Bone marrow (tissue), 2 donors: ENCODE data around the gene NCAPD2.
A peak's percentile ranks its signal among the peaks of the same experiment; 100 is the strongest.

Source experiments
- DNase-seq, 2 donors: peaks; one replicate each; lab custom pipeline; 2025; lab: John Stamatoyannopoulos, UW

Gene NCAPD2

DNA sequence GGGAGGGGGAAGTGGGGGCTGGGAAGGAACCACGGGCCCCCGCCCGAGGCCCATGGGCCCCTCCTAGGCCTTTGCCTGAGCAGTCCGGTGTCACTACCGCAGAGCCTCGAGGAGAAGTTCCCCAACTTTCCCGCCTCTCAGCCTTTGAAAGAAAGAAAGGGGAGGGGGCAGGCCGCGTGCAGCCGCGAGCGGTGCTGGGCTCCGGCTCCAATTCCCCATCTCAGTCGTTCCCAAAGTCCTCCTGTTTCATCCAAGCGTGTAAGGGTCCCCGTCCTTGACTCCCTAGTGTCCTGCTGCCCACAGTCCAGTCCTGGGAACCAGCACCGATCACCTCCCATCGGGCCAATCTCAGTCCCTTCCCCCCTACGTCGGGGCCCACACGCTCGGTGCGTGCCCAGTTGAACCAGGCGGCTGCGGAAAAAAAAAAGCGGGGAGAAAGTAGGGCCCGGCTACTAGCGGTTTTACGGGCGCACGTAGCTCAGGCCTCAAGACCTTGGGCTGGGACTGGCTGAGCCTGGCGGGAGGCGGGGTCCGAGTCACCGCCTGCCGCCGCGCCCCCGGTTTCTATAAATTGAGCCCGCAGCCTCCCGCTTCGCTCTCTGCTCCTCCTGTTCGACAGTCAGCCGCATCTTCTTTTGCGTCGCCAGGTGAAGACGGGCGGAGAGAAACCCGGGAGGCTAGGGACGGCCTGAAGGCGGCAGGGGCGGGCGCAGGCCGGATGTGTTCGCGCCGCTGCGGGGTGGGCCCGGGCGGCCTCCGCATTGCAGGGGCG is 40.2 kb downstream of the NCAPD2 start, which contains the start of gene GAPDH:
TSS of gene GAPDH (plus strand) at position 595 of the 772 bp plus-strand sequence. CDS start 316 bp downstream, outside the sequence.
- peak; percentile 86 to 94 for DNase-seq

GRCh38 chr12:6534695-6534944 is 40.7 kb downstream of the NCAPD2 start:
- peak in 1 of 2 donors; percentile 66 for DNase-seq

DNA sequence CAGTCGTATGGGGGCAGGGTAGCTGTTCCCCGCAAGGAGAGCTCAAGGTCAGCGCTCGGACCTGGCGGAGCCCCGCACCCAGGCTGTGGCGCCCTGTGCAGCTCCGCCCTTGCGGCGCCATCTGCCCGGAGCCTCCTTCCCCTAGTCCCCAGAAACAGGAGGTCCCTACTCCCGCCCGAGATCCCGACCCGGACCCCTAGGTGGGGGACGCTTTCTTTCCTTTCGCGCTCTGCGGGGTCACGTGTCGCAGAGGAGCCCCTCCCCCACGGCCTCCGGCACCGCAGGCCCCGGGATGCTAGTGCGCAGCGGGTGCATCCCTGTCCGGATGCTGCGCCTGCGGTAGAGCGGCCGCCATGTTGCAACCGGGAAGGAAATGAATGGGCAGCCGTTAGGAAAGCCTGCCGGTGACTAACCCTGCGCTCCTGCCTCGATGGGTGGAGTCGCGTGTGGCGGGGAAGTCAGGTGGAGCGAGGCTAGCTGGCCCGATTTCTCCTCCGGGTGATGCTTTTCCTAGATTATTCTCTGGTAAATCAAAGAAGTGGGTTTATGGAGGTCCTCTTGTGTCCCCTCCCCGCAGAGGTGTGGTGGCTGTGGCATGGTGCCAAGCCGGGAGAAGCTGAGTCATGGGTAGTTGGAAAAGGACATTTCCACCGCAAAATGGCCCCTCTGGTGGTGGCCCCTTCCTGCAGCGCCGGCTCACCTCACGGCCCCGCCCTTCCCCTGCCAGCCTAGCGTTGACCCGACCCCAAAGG is 41.2 kb downstream of the NCAPD2 start:
- peak; percentile 74 to 81 for DNase-seq

DNA sequence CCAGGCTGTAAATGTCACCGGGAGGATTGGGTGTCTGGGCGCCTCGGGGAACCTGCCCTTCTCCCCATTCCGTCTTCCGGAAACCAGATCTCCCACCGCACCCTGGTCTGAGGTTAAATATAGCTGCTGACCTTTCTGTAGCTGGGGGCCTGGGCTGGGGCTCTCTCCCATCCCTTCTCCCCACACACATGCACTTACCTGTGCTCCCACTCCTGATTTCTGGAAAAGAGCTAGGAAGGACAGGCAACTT is 41.7 kb downstream of the NCAPD2 start:
- DNase-seq, result no peak

DNA sequence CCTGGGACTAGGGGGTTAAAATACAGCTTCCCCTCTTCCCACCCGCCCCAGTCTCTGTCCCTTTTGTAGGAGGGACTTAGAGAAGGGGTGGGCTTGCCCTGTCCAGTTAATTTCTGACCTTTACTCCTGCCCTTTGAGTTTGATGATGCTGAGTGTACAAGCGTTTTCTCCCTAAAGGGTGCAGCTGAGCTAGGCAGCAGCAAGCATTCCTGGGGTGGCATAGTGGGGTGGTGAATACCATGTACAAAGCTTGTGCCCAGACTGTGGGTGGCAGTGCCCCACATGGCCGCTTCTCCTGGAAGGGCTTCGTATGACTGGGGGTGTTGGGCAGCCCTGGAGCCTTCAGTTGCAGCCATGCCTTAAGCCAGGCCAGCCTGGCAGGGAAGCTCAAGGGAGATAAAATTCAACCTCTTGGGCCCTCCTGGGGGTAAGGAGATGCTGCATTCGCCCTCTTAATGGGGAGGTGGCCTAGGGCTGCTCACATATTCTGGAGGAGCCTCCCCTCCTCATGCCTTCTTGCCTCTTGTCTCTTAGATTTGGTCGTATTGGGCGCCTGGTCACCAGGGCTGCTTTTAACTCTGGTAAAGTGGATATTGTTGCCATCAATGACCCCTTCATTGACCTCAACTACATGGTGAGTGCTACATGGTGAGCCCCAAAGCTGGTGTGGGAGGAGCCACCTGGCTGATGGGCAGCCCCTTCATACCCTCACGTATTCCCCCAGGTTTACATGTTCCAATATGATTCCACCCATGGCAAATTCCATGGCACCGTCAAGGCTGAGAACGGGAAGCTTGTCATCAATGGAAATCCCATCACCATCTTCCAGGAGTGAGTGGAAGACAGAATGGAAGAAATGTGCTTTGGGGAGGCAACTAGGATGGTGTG is 42.3 kb downstream of the NCAPD2 start:
- DNase-seq, result no peak

DNA sequence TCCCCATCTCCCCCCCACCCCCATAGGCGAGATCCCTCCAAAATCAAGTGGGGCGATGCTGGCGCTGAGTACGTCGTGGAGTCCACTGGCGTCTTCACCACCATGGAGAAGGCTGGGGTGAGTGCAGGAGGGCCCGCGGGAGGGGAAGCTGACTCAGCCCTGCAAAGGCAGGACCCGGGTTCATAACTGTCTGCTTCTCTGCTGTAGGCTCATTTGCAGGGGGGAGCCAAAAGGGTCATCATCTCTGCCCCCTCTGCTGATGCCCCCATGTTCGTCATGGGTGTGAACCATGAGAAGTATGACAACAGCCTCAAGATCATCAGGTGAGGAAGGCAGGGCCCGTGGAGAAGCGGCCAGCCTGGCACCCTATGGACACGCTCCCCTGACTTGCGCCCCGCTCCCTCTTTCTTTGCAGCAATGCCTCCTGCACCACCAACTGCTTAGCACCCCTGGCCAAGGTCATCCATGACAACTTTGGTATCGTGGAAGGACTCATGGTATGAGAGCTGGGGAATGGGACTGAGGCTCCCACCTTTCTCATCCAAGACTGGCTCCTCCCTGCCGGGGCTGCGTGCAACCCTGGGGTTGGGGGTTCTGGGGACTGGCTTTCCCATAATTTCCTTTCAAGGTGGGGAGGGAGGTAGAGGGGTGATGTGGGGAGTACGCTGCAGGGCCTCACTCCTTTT is 43.1 kb downstream of the NCAPD2 start:
- no peak for DNase-seq

DNA sequence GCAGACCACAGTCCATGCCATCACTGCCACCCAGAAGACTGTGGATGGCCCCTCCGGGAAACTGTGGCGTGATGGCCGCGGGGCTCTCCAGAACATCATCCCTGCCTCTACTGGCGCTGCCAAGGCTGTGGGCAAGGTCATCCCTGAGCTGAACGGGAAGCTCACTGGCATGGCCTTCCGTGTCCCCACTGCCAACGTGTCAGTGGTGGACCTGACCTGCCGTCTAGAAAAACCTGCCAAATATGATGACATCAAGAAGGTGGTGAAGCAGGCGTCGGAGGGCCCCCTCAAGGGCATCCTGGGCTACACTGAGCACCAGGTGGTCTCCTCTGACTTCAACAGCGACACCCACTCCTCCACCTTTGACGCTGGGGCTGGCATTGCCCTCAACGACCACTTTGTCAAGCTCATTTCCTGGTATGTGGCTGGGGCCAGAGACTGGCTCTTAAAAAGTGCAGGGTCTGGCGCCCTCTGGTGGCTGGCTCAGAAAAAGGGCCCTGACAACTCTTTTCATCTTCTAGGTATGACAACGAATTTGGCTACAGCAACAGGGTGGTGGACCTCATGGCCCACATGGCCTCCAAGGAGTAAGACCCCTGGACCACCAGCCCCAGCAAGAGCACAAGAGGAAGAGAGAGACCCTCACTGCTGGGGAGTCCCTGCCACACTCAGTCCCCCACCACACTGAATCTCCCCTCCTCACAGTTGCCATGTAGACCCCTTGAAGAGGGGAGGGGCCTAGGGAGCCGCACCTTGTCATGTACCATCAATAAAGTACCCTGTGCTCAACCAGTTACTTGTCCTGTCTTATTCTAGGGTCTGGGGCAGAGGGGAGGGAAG is 43.9 kb downstream of the NCAPD2 start:
- peak; percentile 54 to 64 for DNase-seq

- DNase-seq, result no peak
These were observed 44.8 kb downstream of the NCAPD2 start for GRCh38 chr12:6538420-6539313.

GRCh38 chr12:6539314-6539682 is 45.4 kb downstream of the NCAPD2 start:
- no peak for DNase-seq

DNA sequence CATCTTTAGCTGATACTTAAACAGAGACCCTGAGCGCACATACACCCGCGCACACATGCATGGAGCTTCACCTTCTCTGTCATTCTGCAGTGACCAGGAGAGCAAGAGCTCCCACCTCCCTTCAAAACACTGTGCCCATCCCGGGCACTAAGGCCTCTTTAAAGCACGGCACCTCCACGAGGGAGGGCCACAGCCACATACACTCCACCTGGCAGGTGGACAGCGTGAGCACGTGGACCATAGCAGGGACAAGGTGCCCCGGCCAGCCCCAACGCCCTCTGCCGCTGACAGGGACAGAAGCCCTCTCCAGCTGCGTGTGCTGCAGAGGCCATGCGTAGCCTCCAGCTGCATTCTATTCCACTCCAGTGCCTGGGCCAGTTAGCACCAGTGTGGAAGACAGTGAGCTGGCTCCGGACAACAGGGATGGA is 45.8 kb downstream of the NCAPD2 start:
- DNase-seq, result no peak

DNA sequence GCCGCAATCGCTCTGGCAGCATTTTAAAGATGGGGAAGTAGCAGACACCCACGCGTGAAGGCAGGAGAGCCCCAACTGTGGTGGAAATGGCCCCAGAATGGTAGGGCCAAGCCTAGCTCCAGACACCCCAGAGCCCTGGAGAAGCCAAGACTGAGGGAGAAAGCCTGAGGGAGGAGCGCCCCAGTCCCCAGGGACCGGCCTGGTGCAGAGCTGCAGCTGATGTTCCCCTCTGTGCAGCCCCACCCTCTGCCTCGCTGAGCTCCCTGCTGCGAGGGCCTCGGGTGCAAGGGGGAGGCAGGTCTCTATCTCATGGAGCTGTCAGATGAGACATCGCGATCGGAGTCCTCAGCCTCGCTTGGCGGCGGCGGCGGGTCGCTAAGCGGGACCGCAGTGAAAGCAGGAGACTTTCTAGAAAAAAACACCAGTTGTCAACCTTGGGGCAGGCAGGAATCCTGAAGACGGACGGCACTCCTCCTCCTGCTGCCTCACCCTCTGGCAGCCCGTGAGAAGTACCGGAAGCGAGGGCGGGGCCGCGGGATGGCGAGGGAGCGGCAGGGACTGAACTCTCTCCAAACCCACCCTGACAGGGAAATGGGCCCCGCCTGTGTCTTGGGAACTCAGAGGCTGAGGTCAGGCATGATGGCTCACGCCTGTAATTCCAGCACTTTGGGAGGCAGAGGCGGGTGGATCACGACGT is 46.4 kb downstream of the NCAPD2 start:
- DNase-seq, result peak in 1 of 2 donors; percentile 28

GRCh38 chr12:6541371-6542165 is 47.7 kb downstream of the NCAPD2 start:
- no peak for DNase-seq

GRCh38 chr12:6542209-6543009 is 48.5 kb downstream of the NCAPD2 start:
- no peak for DNase-seq

GRCh38 chr12:6546016-6546415 is 52.1 kb downstream of the NCAPD2 start:
- DNase-seq, result no peak

GRCh38 chr12:6547566-6547965 is 53.7 kb downstream of the NCAPD2 start:
- no peak for DNase-seq

DNA sequence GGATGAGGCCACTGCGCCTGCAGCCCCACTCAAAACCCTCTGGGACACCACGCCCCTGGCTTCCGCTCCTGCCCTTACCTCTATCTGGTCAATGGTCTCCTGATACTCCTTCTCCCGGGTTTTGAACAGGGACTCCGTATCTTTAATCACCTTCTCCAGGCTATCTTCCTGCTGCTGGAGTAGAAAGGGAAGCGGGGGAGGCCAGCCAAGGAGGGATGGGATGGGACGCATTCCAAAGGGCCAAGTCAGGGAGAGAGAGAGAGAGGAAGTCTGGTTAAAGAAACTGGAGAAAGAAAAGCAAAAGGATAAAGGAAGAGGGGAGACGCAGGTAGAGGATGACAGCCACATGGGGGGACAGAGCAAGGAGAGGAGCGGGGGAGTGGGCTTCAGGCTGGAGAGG is 54.1 kb downstream of the NCAPD2 start:
- no peak for DNase-seq

GRCh38 chr12:6548556-6548955 is 54.7 kb downstream of the NCAPD2 start:
- DNase-seq, result no peak
